ENCODE measurements around the gene DNAJC25. TPM values are rescaled to one million over a fixed set of nuclear protein-coding genes. Genes with fewer than 3 reads are reported as not detected.
"Not testable (repeated sequence)": the region's sequence is repeated elsewhere in the genome, so short reads cannot be mapped to it uniquely, and the experiment has no call there.

The DNAJC25 gene
- total and polyA plus RNA-seq, 12 donors = 9.1 to 36.0 (median 15.5) TPM

GRCh38 chr9:111615928-111616327 lies 15.2 kb upstream of the DNAJC25 start:
- no peak for DNase-seq
- no peaks in the 10 kb centered on the region for H3K36me3 ChIP-seq (replicated peaks in 1 of 2)
- intact Hi-C loops (cut with DNase I) = no loop called here
- no peaks in the 10 kb centered on the region for H3K27me3 ChIP-seq
- TF ChIP-seq CTCF (IDR thresholded peaks at IDR 0.05) = no peak
- no peak for TF ChIP-seq POLR2A (IDR thresholded peaks at IDR 0.05)
- WGBS, 4 donors = 74 to 80% (median 77%) methylated on average over 3 of the region's 3 CpGs
- no peak overlapping the region for H3K4me3 ChIP-seq
- no peaks in the 10 kb centered on the region for H3K4me1 ChIP-seq (replicated peaks in 1 of 2)
- H3K9me3 ChIP-seq (replicated peaks in 1 of 3) = no peaks in the 10 kb centered on the region
- H3K27ac ChIP-seq = no peak overlapping the region

GRCh38 chr9:111617349-111617748 lies 13.8 kb upstream of the DNAJC25 start:
- H3K36me3 ChIP-seq (replicated peaks in 1 of 2); intact Hi-C loops (cut with DNase I); DNase-seq; H3K9me3 ChIP-seq (replicated peaks in 1 of 3); H3K27me3 ChIP-seq; H3K27ac ChIP-seq; H3K4me3 ChIP-seq; H3K4me1 ChIP-seq (replicated peaks in 1 of 2): not testable (repeated sequence)
- 72 to 94% (median 94%) methylated on average over 5 to 29 of the region's 29 CpGs; no CpG with 5 or more reads in 1 of the 4 donors for WGBS, 4 donors

GRCh38 chr9:111621895-111622480 lies 9.1 kb upstream of the DNAJC25 start:
- no peak overlapping the region for H3K4me3 ChIP-seq
- H3K36me3 ChIP-seq (replicated peaks in 1 of 2) = no peaks in the 10 kb centered on the region
- DNase-seq = peak; percentile 48 to 83 (median 65)
- intact Hi-C loops (cut with DNase I) = no loop called here
- no peaks in the 10 kb centered on the region for H3K27me3 ChIP-seq
- peak overlapping the region in 3 of 5 donors; percentile 33 to 88 (median 73) for H3K27ac ChIP-seq
- 14 to 27% (median 20%) methylated on average over 2 of the region's 2 CpGs for WGBS, 4 donors
- no peaks in the 10 kb centered on the region for H3K9me3 ChIP-seq (replicated peaks in 1 of 3)
- H3K4me1 ChIP-seq (replicated peaks in 1 of 2) = peaks cover 8 to 14% of the 10 kb centered on the region in 2 donors
- TF ChIP-seq CTCF (IDR thresholded peaks at IDR 0.05) (peak; percentile 72 to 98 (median 90)), POLR2A (IDR thresholded peaks at IDR 0.05) (no peak)

- peak overlapping the region; percentile 61 to 88 (median 73) for H3K27ac ChIP-seq
- peaks cover 8 to 14% of the 10 kb centered on the region in 2 donors for H3K4me1 ChIP-seq (replicated peaks in 1 of 2)
- H3K4me3 ChIP-seq = no peak overlapping the region
- intact Hi-C loops (cut with DNase I) = no loop called here
- no peaks in the 10 kb centered on the region for H3K9me3 ChIP-seq (replicated peaks in 1 of 3)
- no peaks in the 10 kb centered on the region for H3K27me3 ChIP-seq
- peak; percentile 81 to 97 (median 89) for DNase-seq
- WGBS, 4 donors = 34 to 39% (median 38%) methylated on average over 3 of the region's 3 CpGs
- TF ChIP-seq POLR2A (IDR thresholded peaks at IDR 0.05) = no peak
- no peak for TF ChIP-seq CTCF (IDR thresholded peaks at IDR 0.05)
- H3K36me3 ChIP-seq (replicated peaks in 1 of 2) = no peaks in the 10 kb centered on the region
Observed at GRCh38 chr9:111622626-111623025, 8.5 kb upstream of the DNAJC25 start.
